Fibroblast of lung (primary cell): Measurements from ENCODE around the gene POFUT1. TPM values are rescaled to one million over a fixed set of nuclear protein-coding genes. Genes with fewer than 3 reads are reported as not detected.

Experiments
- DNase-seq, 2 donors: peaks; one replicate each; pipeline versions ENCODE4 v3.0.0 to v3.0.0-alpha.2; 2010; ENCODE audit warnings: low read depth in 2 of 2
- H2AFZ ChIP-seq: 2 replicates; pipeline ENCODE4 v1.5.1; 2012; ENCODE audit warnings: low read length, control low read depth, inconsistent platforms
- H3K27ac ChIP-seq: 2 replicates; pipeline ENCODE4 v1.5.1; 2011; ENCODE audit warnings: low read length, control low read depth; ENCODE audit not compliant: insufficient read depth
- H3K27me3 ChIP-seq: 2 replicates; pipeline ENCODE4 v1.5.1; 2011; ENCODE audit warnings: mild to moderate bottlenecking, low read length; ENCODE audit not compliant: control insufficient read depth, insufficient read depth
- H3K36me3 ChIP-seq: 2 replicates; pipeline ENCODE4 v1.5.1; 2011; ENCODE audit warnings: low read length; ENCODE audit not compliant: control insufficient read depth, insufficient read depth
- H3K4me1 ChIP-seq: 2 replicates; pipeline ENCODE4 v1.5.1; 2011; ENCODE audit warnings: low read length; ENCODE audit not compliant: control insufficient read depth, insufficient read depth; ENCODE audit errors: extremely low read depth
- H3K4me2 ChIP-seq: 2 replicates; pipeline ENCODE4 v1.5.1; 2011; ENCODE audit warnings: low read length, control low read depth; ENCODE audit not compliant: insufficient read depth; ENCODE audit errors: extremely low read depth
- H3K4me3 ChIP-seq, 4 experiments: fragments of 200-600 bp in 1 of 4; sonication (generic) in 1 of 4; replicated peaks in 1 of 4; 2 replicates each; pipeline ENCODE4 v1.5.1; 2011 to 2016; ENCODE audit warnings: low read length in 4 of 4, low read depth in 3 of 4, mild to moderate bottlenecking in 3 of 4, control low read depth in 2 of 4, inconsistent platforms in 1 of 4, mixed read lengths in 1 of 4; ENCODE audit not compliant: insufficient read depth in 1 of 4; ENCODE audit errors: control extremely low read depth in 1 of 4
- H3K79me2 ChIP-seq: 2 replicates; pipeline ENCODE4 v1.5.1; 2012; ENCODE audit warnings: mild to moderate bottlenecking, low read length, inconsistent platforms; ENCODE audit not compliant: control insufficient read depth, insufficient read depth
- H3K9ac ChIP-seq: 2 replicates; pipeline ENCODE4 v1.5.1; 2011; ENCODE audit warnings: mild to moderate bottlenecking, low read length, control low read depth; ENCODE audit not compliant: insufficient read depth
- H3K9me3 ChIP-seq: 2 replicates; pipeline ENCODE4 v1.5.1; 2012; ENCODE audit warnings: low read depth, low read length; ENCODE audit not compliant: control insufficient read depth, insufficient read depth
- H4K20me1 ChIP-seq: 2 replicates; pipeline ENCODE4 v1.5.1; 2011; ENCODE audit warnings: low read length; ENCODE audit not compliant: control insufficient read depth, insufficient read depth; ENCODE audit errors: extremely low read depth
- CTCF ChIP-seq, 2 donors: IDR thresholded peaks in 1 of 2; conservative IDR thresholded peaks in 1 of 2; 1 replicate in 1 of 2; 2 replicates in 1 of 2; pipeline ENCODE4 v1.5.1; 2011 to 2012; ENCODE audit warnings: low read length in 2 of 2, control low read depth in 1 of 2, inconsistent platforms in 1 of 2, low read depth in 1 of 2, mild to moderate bottlenecking in 1 of 2
- EZH2 ChIP-seq: IDR thresholded peaks from 2 replicates; pipeline ENCODE4 v1.5.1; 2012; ENCODE audit warnings: low read length, control low read depth, mild to moderate bottlenecking; ENCODE audit errors: missing control alignments
- polyA plus RNA-seq, 2 donors: library from polyadenylated mRNA; depleted of rRNA in 1 of 2; stranded (reverse) in 1 of 2; unstranded in 1 of 2; fragments of >200 nt; gene quantifications; 2 replicates each; pipeline ENCODE4 v1.2.1, GENCODE V29; 2011 to 2012; ENCODE audit warnings: missing spikeins in 1 of 2
- total RNA-seq: library from RNA; depleted of rRNA; stranded (reverse); fragments of >200 nt; gene quantifications from 2 replicates; pipeline ENCODE4 v1.2.1, GENCODE V29; 2014

Gene POFUT1
- total and polyA plus RNA-seq, 2 donors (not counting 1 experiment from before 2014, with no cell fraction given): 32.4 to 41.0 TPM

GRCh38 chr20:32188376-32189122, 19.1 kb upstream of the POFUT1 start:
- H3K4me2 ChIP-seq: no peak overlapping the region
- no peaks in the 10 kb centered on the region for H3K9me3 ChIP-seq
- H3K36me3 ChIP-seq: no peaks in the 10 kb centered on the region
- no peaks in the 10 kb centered on the region for H3K27me3 ChIP-seq
- no peaks in the 10 kb centered on the region for H4K20me1 ChIP-seq
- peaks cover 7% of the 10 kb centered on the region for H3K4me1 ChIP-seq
- DNase-seq: no peak
- no peaks in the 10 kb centered on the region for H3K79me2 ChIP-seq
- TF ChIP-seq EZH2: no peak
- no peak for TF ChIP-seq CTCF (conservative IDR thresholded peaks at IDR 0.05 in 1 of 2, IDR thresholded peaks at IDR 0.05 in 1 of 2; ENCODE audit: low read depth in 1 of 2, low read length in 2 of 2)
- H3K9ac ChIP-seq: no peak overlapping the region
- H2AFZ ChIP-seq: no peak overlapping the region
- H3K4me3 ChIP-seq: no peak overlapping the region
- no peak overlapping the region for H3K27ac ChIP-seq

GRCh38 chr20:32189123-32189410, 18.6 kb upstream of the POFUT1 start:
- no peaks in the 10 kb centered on the region for H3K9me3 ChIP-seq
- H2AFZ ChIP-seq: no peak overlapping the region
- no peak overlapping the region for H3K27ac ChIP-seq
- no peaks in the 10 kb centered on the region for H3K79me2 ChIP-seq
- peaks cover 7% of the 10 kb centered on the region for H3K4me1 ChIP-seq
- H3K27me3 ChIP-seq: no peaks in the 10 kb centered on the region
- H3K9ac ChIP-seq: peak overlapping the region; percentile 34
- no peaks in the 10 kb centered on the region for H4K20me1 ChIP-seq
- H3K36me3 ChIP-seq: no peaks in the 10 kb centered on the region
- no peak overlapping the region for H3K4me2 ChIP-seq
- DNase-seq: no peak
- peak overlapping the region in 1 of 4 experiments; percentile 53 for H3K4me3 ChIP-seq
- TF ChIP-seq EZH2 (no peak), CTCF (conservative IDR thresholded peaks at IDR 0.05 in 1 of 2, IDR thresholded peaks at IDR 0.05 in 1 of 2; ENCODE audit: low read depth in 1 of 2, low read length in 2 of 2) (no peak)

- no peaks in the 10 kb centered on the region for H4K20me1 ChIP-seq
- H3K9ac ChIP-seq: peak overlapping the region; percentile 86
- TF ChIP-seq CTCF (conservative IDR thresholded peaks at IDR 0.05 in 1 of 2, IDR thresholded peaks at IDR 0.05 in 1 of 2; ENCODE audit: low read depth in 1 of 2, low read length in 2 of 2) (peak in 1 of 2 donors; percentile 4), EZH2 (no peak)
- H3K9me3 ChIP-seq: no peaks in the 10 kb centered on the region
- DNase-seq: peak; percentile 38 to 46
- H3K4me1 ChIP-seq: peaks cover 7% of the 10 kb centered on the region
- no peaks in the 10 kb centered on the region for H3K79me2 ChIP-seq
- H3K4me2 ChIP-seq: peak overlapping the region; percentile 85
- H3K36me3 ChIP-seq: no peaks in the 10 kb centered on the region
- peak overlapping the region; percentile 49 to 62 (median 54) for H3K4me3 ChIP-seq
- H2AFZ ChIP-seq: peak overlapping the region; percentile 96
- H3K27me3 ChIP-seq: no peaks in the 10 kb centered on the region
- peak overlapping the region; percentile 39 for H3K27ac ChIP-seq
These were observed 17.7 kb upstream of the POFUT1 start for GRCh38 chr20:32189691-32190615.
